ENCODE measurements around the gene AOX1. TPM values are rescaled to one million over a fixed set of nuclear protein-coding genes. Genes with fewer than 3 reads are reported as not detected.
"Not testable (repeated sequence)": the region's sequence is repeated elsewhere in the genome, so short reads cannot be mapped to it uniquely, and the experiment has no call there.

The AOX1 gene
- total and polyA plus RNA-seq, 4 donors, result 9.9 to 1,131 (median 486) TPM

- TF ChIP-seq REST (IDR thresholded peaks at IDR 0.05) (no peak), SP1 (IDR thresholded peaks at IDR 0.05) (no peak), YY1 (IDR thresholded peaks at IDR 0.05) (no peak), RXRA (IDR thresholded peaks at IDR 0.05) (no peak), FOXA2 (IDR thresholded peaks at IDR 0.05) (no peak), RAD21 (IDR thresholded peaks at IDR 0.05) (no peak)
Measured at GRCh38 chr2:200540793-200541192, 45.0 kb upstream of the AOX1 start (continued).

- not testable (repeated sequence) for H3K36me3 ChIP-seq (ENCODE audit: control insufficient read depth in 4 of 4, insufficient read depth in 3 of 4, low read depth in 1 of 4, low read length in 3 of 4); H3K27ac ChIP-seq (ENCODE audit: low read depth in 1 of 2, low read length in 2 of 2); DNase-seq (ENCODE audit: low spot score); H3K4me1 ChIP-seq (ENCODE audit: control insufficient read depth in 4 of 4, insufficient read depth in 4 of 4, low read length in 3 of 4); H3K9me3 ChIP-seq (ENCODE audit: control insufficient read depth in 4 of 4, low read length in 3 of 4); H3K27me3 ChIP-seq (ENCODE audit: control insufficient read depth in 4 of 4, insufficient read depth in 4 of 4, low read length in 3 of 4); H3K4me3 ChIP-seq (ENCODE audit: low read depth in 1 of 3, low read length in 3 of 3); H3K9ac ChIP-seq (ENCODE audit: low read depth in 1 of 2, low read length in 2 of 2)
- 94% methylated on average over 12 of the region's 12 CpGs for WGBS
Measured at GRCh38 chr2:200566596-200566995, 19.2 kb upstream of the AOX1 start.

GRCh38 chr2:200567932-200568331, 17.9 kb upstream of the AOX1 start:
- no peak overlapping the region for H3K4me3 ChIP-seq (ENCODE audit: low read depth in 1 of 3, low read length in 3 of 3)
- whole genome bisulfite sequencing, result 39% methylated on average over 3 of the region's 3 CpGs
- no peaks in the 10 kb centered on the region for H3K9me3 ChIP-seq (ENCODE audit: control insufficient read depth in 4 of 4, low read length in 3 of 4)
- no peak overlapping the region for H3K27ac ChIP-seq (ENCODE audit: low read depth in 1 of 2, low read length in 2 of 2)
- no peaks in the 10 kb centered on the region for H3K4me1 ChIP-seq (ENCODE audit: control insufficient read depth in 4 of 4, insufficient read depth in 4 of 4, low read length in 3 of 4)
- no peak for DNase-seq (ENCODE audit: low spot score)
- peak in 1 of 2 donors; percentile 52 for TF ChIP-seq RXRA (IDR thresholded peaks at IDR 0.05)
- TF ChIP-seq ATF3 (IDR thresholded peaks at IDR 0.05), result peak; percentile 66
- peak; percentile 33 for TF ChIP-seq REST (IDR thresholded peaks at IDR 0.05)
- TF ChIP-seq TAF1 (conservative IDR thresholded peaks at IDR 0.05), result no peak
- no peak for TF ChIP-seq GABPA (IDR thresholded peaks at IDR 0.05 in 1 of 2, conservative IDR thresholded peaks at IDR 0.05 in 1 of 2)
- no peak for TF ChIP-seq FOXA1 (IDR thresholded peaks at IDR 0.05)
- TF ChIP-seq CTCF (IDR thresholded peaks at IDR 0.05; ENCODE audit: low read depth, low read length, missing input control), result no peak
- peak; percentile 4 to 27 for TF ChIP-seq RAD21 (IDR thresholded peaks at IDR 0.05)
- TF ChIP-seq SP1 (IDR thresholded peaks at IDR 0.05), result no peak
- peak in 1 of 2 donors; percentile 25 for TF ChIP-seq EGR1 (IDR thresholded peaks at IDR 0.05; ENCODE audit: low read depth in 2 of 2)
- peak; percentile 21 for TF ChIP-seq ZBTB33 (IDR thresholded peaks at IDR 0.05)
- TF ChIP-seq JUND (IDR thresholded peaks at IDR 0.05), result peak in 1 of 2 donors; percentile 55
- TF ChIP-seq MAX (IDR thresholded peaks at IDR 0.05), result peak; percentile 19
- peak; percentile 19 for TF ChIP-seq FOXA2 (IDR thresholded peaks at IDR 0.05)
- TF ChIP-seq YY1 (IDR thresholded peaks at IDR 0.05), result peak; percentile 91
- peak; percentile 7 to 41 for TF ChIP-seq HNF4A (conservative IDR thresholded peaks at IDR 0.05)
- no peak for TF ChIP-seq HNF4G (IDR thresholded peaks at IDR 0.05)
- TF ChIP-seq NR2F2 (IDR thresholded peaks at IDR 0.05), result no peak
- no peaks in the 10 kb centered on the region for H3K36me3 ChIP-seq (ENCODE audit: control insufficient read depth in 4 of 4, insufficient read depth in 3 of 4, low read depth in 1 of 4, low read length in 3 of 4)
- no peak overlapping the region for H3K9ac ChIP-seq (ENCODE audit: low read depth in 1 of 2, low read length in 2 of 2)
- H3K27me3 ChIP-seq (ENCODE audit: control insufficient read depth in 4 of 4, insufficient read depth in 4 of 4, low read length in 3 of 4), result no peaks in the 10 kb centered on the region

All from liver (tissue), 9 donors.